Epidermal melanocyte (primary cell): ENCODE data around the gene WTAP.
A peak's percentile ranks its signal among the peaks of the same experiment; 100 is the strongest.
"Not testable (repeated sequence)": the region's sequence is repeated elsewhere in the genome, so short reads cannot be mapped to it uniquely, and the experiment has no call there.

Experiments
- DNase-seq: peaks from one replicate; pipeline ENCODE4 v3.0.0; 2011; ENCODE audit warnings: low spot score; ENCODE audit not compliant: insufficient read length

Gene WTAP

DNA sequence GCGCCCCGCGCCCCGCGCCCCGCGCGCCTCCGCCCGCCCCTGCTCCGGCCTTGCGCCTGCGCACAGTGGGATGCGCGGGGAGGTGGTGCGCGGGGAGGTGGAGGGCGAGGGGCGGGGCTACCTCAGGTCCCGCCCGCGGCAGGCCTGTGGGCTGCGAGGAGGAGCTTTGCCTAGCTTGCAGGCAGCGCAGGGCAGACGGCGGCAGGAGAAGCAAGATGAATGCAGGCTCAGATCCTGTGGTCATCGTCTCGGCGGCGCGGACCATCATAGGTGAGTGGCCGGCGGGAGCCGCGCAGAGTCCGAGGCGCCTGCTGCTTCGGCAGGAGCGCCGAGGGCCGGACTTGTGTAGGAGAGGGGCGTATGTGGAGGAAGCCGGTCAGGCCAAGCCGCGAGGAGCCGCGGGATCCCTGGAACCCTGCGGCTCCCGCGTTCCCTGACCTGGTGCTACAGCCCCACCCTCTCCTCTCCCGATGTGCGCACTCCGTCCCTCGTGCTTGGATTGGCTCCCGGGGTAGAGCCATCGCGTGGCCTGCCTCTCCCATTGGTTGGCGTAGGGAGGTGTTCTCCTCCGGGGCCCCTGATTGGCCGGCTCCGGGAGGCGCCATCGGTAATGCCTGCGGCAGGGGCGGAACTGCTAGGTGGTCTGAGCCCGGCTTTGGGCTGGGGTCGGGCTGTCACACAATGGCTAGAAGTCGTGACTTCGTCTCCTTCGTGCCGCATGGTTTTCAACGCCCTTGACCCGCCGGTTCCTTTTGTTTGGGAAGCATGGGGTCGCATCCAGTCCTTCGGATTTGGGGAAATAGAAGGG is 34.8 kb downstream of the WTAP start, which contains the start of gene ACAT2:
ACAT2 (plus strand) TSS at position 173 of the 808 bp plus-strand sequence; CDS start at position 216, 43 bp downstream.
- DNase-seq: peak; percentile 96

DNA sequence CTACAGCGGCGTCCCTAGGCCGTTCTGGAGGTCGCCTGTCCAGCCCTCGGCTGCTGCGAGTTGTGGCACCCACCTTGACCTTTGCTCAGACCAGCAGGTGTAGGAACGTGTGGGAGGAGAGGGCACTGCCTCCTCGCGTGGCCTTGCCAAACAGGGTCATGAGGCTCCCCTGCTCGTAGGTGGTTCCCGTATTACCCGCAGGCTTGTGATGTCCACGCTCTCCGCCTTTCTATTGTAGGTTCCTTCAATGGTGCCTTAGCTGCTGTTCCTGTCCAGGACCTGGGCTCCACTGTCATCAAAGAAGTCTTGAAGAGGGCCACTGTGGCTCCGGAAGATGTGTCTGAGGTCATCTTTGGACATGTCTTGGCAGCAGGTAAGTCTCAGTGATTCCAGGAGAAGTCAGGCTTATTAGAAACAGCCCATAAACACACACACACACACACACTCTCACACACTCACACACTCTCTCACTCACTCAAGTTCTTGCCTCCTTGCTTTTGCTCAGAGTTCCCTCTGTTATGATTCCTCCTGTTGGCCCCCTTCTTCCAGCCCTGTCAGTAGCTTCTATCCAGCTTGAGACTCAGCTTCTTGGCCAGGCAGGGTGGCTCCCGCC is 35.5 kb downstream of the WTAP start:
- no peak for DNase-seq

DNA sequence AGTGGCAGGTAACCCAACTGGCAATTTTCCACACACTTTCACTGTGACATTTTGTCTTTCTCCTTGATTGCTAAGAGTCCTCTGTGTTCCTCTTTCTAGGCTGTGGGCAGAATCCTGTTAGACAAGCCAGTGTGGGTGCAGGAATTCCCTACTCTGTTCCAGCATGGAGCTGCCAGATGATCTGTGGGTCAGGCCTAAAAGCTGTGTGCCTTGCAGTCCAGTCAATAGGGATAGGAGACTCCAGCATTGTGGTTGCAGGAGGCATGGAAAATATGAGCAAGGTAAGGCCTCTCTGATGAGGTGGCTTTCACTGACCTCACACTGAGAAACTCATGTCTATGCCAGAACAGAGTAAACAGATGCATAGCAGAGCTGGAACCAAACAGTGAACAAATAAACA is 39.6 kb downstream of the WTAP start:
- DNase-seq: no peak

DNA sequence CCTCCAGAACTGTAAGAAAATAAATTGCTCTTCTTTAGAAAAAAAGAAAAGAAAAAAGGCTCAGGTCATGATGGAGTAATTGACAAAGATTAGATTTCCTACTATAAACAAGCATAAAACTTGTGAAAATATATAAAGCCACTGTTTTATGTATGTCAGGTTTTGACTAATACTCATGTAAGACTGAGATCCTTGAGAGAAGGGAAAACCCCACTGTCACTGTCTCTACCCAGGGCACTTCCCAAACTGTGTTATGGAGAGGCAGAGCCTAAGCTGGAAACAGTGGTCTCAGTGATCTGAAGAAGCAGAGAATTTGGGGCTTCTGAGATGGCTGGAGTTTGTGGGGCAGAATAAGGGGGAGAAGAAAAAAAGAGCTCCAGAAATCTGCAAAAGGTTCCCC is 42.2 kb downstream of the WTAP start:
- DNase-seq: no peak

DNA sequence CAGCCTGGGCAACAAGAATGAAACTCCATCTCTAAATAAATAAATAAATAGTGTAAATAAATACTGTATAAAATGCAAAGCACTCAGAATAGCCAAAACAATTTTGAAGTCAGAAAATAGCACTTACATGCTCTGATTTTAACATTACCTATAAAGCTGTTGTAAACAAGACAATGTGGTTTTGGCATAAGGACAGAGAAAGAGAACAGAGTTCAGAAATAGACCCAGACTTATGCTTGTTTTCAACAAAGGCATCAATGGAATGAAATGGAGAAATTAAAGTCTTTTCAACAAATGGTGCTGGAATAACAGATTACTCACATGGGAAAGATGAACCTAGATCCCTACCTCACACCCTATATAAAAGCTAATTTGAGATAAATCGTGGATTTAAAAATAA is 44.9 kb downstream of the WTAP start:
- DNase-seq: no peak

DNA sequence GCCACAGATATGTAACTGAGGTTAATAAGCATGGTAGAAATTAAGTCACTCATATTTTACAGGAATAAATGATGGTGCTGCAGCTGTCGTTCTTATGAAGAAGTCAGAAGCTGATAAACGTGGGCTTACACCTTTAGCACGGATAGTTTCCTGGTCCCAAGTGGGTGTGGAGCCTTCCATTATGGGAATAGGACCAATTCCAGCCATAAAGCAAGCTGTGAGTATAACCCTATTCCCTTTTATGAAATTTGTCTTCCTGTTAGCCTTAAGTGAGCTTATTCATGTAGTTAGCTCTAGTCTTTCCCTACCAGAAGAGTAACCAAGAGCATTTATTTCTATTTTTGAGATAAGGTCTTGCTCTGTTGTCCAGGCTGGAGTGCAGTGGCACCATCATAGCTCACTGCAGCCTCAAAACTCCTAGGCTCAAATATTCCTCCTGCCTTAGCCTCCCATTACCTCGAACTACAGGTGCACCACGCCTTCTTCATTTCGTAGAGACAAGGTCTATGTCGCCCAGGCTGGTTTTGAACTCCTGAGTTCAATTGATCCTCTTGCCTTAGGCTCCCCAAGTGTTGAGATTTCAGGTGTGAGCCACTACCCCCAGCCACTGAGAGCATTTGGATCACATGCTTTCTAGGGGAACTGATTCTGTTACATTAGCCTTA is 50.1 kb downstream of the WTAP start:
- no peak for DNase-seq

DNA sequence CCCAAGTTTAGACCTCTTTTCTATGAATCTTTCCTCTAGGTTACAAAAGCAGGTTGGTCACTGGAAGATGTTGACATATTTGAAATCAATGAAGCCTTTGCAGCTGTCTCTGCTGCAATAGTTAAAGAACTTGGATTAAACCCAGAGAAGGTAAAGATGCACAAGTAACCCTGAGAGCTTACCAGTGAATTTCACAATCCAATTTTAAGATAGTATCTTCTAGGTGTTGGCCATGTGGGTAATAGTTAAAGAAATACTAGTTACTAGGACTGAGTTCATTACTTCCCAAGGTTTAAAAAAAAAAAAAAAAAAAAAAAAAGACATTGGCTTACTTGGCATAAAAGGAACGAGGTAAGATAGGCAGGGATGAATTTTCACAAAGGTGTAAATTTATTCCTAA is 50.8 kb downstream of the WTAP start:
- DNase-seq: no peak

GRCh38 chr6:159778542-159779103 is 51.3 kb downstream of the WTAP start:
- DNase-seq: no peak

- DNase-seq: no peak
Observed at GRCh38 chr6:159788276-159788675, 61.0 kb downstream of the WTAP start.

DNA sequence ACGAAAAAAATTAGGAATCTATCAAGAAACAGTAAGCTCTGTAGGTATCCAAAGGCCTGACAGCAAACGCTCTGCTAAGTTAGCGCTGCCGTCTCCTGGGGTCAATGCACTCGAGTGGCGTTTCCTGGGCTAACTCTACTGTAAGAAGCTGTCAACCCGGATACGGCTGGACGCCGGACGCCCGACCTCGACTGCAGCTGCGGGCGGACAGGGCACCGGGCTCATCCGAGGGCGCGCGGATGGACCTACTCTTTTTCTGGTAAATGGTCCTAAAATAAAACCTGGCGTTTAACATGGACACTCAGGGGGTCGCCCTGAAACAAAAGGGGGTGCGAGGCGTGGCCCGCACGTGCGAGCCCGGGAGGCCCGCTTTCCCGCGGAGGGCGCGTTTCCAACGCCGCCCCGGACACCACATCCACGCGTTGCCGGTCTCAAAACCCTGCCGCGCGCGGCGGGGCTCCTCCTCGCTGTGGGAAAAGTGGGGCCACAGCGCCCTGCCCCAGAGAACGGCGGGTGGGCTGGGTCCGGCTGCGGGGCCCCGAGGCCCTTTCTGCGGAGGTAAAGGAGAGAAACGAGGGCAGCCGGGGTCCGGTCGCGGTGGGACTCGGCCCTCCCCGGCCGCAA is 61.6 kb downstream of the WTAP start:
- peak; percentile 31 for DNase-seq

GRCh38 chr6:159789377-159790148 is 62.3 kb downstream of the WTAP start, which contains the start of gene TCP1:
TCP1 (minus strand) TSS chr6:159789602; CDS start chr6:159789468, 134 bp downstream.
- peak; percentile 92 for DNase-seq

GRCh38 chr6:159790149-159790955 is 63.0 kb downstream of the WTAP start, which contains the start of gene MRPL18:
MRPL18 (plus strand) TSS chr6:159790467; CDS start chr6:159790588, 121 bp downstream.
- DNase-seq: peak; percentile 79

DNA sequence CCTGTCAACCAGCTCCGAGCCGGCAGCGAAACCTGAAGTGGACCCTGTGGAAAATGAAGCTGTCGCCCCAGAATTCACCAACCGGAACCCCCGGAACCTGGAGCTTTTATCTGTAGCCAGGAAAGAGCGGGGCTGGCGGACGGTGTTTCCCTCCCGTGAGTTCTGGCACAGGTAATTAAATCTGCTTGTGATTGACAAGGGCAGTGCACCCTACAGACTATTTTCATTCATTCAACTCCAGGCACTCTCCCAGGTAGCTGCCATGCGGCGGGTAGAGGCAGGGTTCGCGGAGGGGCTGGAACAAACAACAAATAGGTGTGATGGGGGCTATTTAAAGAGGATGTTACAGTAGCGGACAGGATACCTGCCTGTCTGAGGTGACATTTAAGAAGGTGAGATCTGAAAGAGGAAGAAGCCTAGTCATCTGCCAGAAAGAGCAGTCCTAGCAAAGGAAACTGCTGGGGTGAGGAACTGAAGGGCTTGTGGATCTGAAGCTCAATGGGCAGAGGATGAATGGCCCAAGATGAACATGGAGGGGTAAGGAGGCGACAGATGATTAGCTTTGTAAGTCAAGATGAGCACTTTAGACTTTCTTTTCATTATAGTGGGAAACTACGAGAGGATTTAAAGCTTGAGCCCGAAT is 63.8 kb downstream of the WTAP start:
- no peak for DNase-seq

DNA sequence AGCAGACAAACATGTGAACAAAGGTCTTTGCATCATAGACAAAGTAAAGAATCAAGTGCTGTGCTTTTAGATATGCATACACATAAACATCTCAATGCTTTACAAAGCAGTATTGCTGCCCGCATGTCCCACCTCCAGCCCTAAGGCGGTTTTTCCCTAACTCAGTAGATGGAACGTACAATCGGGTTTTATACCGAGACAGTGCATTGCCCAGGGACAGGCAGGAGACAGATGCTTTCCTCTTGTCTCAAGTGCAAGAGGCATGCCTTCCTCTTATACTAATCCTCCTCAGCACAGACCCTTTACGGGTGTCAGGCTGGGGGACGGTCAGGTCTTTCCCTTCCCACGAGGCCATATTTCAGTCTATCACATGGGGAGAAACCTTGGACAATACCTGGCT is 67.7 kb downstream of the WTAP start:
- not testable (repeated sequence) for DNase-seq

DNA sequence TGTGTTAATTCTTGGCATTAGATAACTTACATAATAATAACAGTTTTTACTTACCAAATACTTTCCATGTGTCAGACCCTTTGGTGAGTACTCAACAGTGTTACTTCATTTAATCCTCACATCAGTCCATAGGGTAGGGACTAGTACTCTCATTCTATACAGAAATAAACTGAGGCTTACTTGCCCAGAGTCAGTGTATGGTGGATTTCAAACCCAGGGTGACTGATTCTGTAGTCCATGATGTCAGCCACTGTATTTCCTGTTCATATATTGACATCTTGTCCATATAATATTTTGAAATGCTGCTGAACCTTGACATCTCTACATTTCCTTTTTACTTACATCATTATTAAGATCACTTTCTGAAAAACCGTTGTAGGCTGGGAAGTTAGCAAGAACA is 70.2 kb downstream of the WTAP start:
- DNase-seq: no peak

GRCh38 chr6:159800141-159800865 is 73.0 kb downstream of the WTAP start, which contains the start of gene PNLDC1:
PNLDC1 (plus strand) TSS chr6:159800276; CDS start chr6:159800308, 32 bp downstream.
- DNase-seq: no peak

DNA sequence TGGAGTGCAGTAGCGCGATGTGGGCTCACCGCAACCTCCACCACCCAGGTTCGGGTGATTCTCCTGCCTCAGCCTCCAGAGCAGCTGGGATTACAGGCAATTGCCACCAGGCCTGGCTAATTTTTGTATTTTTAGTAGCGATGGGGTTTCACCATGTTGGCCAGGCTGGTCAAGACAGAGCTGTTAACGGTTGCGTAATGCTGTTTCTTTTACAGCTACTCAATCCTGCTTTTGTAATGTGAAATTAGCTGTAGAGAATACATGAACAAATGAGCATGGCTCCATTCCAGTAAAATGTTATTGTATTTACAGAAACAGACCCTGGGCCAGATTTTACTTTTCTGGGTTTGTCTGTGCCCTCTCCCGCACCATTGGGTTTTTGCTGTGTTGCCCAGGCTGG is 74.6 kb downstream of the WTAP start:
- no peak for DNase-seq

- no peak for DNase-seq
Observed at GRCh38 chr6:159804504-159804903, 77.2 kb downstream of the WTAP start.
